GM18520 (cell line): ENCODE measurements around the gene LZTS3.
A peak's percentile ranks its signal among the peaks of the same experiment; 100 is the strongest.
"Not testable (repeated sequence)": the region's sequence is repeated elsewhere in the genome, so short reads cannot be mapped to it uniquely, and the experiment has no call there.

Experiments used
- ATAC-seq: cut with Tn5 transposase; IDR thresholded peaks from one replicate; pipeline ENCODE4 v1.9.1; 2021; ENCODE audit not compliant: unreplicated experiment

LZTS3 gene

DNA sequence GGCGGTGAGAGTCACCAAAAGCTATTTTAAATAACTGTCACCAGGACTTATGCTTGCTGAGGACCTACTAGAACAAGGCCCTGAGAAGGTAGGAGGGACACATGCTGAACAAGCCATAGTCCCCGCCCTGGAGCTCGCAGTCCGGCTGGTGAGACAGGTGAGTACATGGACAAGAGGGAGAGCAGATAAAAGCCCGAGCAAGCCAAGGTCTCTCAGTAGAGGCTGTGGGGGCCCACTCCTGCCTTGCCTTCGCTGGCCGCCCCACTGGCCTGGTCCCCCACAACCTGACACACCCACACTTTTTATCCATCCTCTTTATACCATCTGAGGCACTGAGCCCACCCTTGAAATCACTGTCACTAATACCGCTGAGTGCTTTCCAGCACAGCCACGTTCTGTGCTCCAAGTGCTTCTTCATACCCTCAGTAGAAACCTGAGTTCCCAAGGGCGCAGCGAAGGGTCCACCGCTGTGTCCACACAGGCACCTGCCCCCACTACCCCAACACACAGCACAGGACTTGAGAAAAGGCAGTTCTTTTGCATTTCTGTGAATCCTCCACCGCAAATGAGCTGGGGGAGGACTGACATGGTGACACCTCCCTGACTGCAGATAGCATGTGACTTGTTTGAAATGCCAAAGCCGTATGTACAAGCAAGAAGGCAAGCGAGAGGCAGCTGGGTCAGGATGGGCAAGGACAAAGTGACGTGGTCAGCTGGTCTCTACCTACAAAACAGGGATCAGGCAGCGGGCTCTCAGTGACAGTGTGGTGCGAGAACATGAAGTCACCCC is 19.1 kb upstream of the LZTS3 start:
- ATAC-seq, result no peak

- ATAC-seq, result no peak
Measured at GRCh38 chr20:3190681-3191111, 17.3 kb upstream of the LZTS3 start.

DNA sequence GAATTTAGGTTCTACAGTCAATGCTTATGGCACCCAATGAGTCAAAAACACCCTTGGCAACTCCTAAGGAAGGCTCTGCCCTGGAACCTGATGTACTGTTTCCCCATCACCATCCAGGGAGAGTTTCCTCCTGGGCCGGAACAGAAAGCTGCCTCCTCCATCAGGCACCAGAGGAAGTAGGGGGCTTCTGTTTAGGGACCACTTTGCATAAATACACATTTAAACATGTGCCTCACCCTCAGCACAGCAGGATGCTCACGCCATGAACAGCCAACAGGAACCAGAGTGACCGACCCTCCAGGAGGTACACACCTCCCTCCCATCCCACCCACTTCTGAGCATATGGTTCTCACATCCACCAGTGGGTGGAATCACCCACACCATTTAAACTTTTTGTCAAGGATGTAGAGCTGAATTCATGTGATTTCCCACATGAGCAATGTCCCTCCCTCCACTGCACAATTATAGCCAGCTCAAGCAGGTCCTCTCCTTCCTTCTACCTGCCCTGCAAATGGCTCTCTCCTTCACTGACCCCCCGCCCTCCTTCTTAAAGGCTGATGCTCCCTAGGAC is 16.3 kb upstream of the LZTS3 start:
- ATAC-seq, result no peak

- ATAC-seq, result no peak
Measured at GRCh38 chr20:3188823-3189413, 15.6 kb upstream of the LZTS3 start.

- not testable (repeated sequence) for ATAC-seq
Measured at GRCh38 chr20:3187861-3188260, 14.5 kb upstream of the LZTS3 start.

GRCh38 chr20:3183896-3184612 is 10.7 kb upstream of the LZTS3 start:
- ATAC-seq, result no peak

- ATAC-seq, result not testable (repeated sequence)
Measured at GRCh38 chr20:3182429-3182828, 9.1 kb upstream of the LZTS3 start.

- ATAC-seq, result no peak
Measured at GRCh38 chr20:3181270-3181669, 7.9 kb upstream of the LZTS3 start.

DNA sequence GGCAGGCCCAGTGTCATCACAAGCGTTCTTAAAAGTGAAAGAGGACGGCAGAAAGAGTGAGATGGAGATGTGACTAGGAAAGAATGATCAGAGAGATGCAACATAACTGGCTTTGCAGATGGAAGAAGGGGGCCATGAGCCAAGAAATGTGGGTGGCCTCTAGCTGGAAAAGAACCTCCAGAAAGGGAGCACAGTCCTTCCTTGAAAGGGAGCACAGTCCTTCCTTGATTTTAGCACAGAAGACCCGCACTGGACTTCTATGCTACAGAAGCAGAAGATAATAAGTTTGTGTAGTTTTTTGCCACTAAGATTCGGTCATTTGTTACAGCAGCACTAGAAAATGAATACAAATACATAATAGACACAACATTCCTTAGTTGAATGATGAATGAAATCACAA is 7.0 kb upstream of the LZTS3 start:
- no peak for ATAC-seq

DNA sequence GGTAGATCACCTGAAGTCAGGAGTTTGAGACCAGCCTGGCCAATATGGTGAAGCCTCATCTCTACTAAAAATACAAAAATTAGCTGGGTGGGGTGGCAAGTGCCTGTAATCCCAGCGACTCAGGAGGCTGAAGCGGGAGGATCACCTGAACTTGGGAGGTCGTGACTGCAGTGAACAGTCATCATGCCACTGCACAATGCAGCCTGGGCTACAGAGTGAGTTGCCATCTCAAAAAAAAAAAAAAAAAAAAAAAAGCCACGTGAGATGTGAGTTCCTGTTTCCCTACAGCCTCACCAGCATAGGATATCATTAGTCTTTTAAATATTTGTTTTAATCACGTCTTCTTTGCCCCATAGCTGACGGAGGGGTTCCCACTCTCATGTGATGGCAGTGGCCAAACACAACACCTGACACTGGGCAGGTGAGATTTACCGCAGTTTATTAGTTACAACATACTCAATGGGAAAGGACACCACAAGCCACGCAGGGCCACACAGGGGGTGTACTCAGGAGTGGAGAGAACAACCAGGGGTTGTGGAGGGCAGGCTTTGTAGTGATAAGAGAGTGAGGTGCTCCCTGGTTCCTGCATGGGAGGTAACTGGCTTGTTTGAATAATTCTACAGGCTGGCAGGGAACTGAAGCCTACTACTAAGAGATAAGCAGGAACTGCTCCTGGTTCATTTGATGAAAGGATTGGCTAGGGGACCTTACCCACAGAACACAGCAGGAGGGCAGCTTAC is 4.6 kb upstream of the LZTS3 start:
- ATAC-seq, result no peak

DNA sequence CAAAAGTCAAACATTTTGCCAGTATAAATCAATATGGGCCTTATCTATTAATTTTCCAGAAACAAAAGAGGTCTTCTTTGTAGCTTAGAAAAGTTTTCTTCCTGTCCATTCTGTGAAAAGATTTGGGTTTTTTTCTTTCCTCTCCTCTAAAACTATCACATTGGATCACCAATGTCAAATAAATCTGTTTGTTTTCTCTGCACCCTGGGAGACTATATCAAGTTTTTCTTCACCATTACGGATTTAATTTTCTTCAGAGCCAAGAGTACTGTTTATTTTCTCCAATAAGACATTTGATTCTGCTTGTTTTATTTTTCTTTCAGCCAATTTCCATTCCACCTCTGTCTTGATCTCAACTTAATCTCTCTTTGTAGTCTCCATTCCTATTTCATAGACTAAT is 1.9 kb upstream of the LZTS3 start:
- ATAC-seq, result no peak

DNA sequence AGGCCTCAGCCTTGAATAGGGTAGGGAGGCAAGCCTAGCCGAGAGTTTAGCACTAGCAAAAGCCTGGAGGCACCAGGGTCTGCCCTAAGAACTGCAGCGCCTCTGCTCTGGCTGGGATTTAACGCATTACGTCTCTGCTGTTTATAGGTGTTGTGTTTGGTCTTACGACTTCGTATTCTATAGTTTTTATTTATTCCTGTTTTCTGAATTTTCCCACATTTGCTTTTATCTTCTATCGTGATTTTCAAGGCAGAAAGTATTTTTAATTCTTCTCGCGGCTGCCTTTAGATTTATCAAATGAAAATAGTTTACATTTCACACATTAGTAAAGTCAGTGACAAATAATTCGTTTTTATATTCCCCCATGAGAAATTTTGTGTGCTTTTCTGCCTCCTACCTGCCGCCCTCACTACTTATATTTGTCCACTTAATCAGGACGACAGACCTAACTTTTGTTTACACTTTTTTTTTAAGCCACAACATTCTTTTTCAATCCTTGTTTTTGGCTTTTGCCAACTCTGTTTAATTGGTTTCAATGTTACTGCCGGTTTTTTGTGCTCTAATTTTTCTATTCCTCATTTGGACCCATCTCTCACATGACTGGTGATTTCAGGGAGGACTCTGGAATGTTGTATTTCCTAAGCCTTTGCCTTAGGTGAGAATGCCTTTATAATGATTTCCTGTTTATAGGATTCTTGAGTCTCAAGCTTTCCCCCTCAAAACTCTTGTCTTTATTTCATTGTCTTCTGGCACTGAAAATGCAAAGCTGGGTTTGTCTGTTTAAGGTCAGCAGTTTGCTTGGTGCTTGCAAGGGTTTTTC is 1.3 kb upstream of the LZTS3 start:
- ATAC-seq, result no peak

GRCh38 chr20:3173610-3174441 is 477 bp upstream of the LZTS3 start:
- ATAC-seq, result peak; percentile 75

GRCh38 chr20:3172126-3172932 is 1.0 kb downstream of the LZTS3 start:
- ATAC-seq, result no peak

- no peak for ATAC-seq
Measured at GRCh38 chr20:3171391-3172125, 1.8 kb downstream of the LZTS3 start.

DNA sequence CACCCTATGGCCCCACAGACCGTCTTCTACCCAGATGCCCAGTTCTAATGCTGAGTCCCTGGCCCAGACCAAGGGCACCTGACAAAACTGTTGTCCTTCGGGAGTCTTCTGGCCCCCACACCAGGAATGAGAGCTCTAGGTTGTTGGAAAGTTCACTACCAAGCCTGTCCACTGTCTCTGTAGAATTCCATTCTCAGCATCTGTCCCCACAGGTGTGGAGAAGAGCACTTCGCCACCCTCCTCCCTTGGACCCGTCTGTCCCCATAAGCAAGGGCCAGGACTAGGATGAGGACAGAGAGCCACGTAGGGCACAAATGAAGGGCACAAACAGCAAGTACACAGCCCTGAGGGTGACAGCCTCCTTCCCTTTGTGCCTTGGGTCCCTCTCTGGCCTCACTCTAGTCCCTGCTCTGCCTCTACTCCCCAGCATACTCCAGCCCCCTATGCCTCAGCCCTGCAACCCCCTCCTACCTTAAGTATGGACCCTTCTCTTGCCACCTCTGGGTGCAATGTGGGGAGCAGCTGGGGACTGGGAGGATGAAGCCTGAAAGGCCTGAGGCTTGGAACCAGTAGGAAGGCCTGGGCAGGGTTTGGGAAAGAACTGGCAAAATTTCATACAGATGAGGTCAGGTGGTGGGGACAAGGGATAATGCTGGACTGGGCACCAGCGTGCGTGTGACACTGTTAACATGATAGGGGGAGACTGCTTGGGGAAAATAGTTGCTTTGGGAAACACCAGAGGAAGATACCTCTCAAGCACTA is 4.3 kb downstream of the LZTS3 start:
- ATAC-seq, result no peak
